ENCODE results near the gene TPST2.

TPST2 gene

GRCh38 chr22:26610072-26610958 lies 20.4 kb upstream of the TPST2 start:
- peak; percentile 22 for DNase-seq

- DNase-seq: no peak
Observed at GRCh38 chr22:26609287-26609686, 19.4 kb upstream of the TPST2 start.

GRCh38 chr22:26608129-26608528 lies 18.2 kb upstream of the TPST2 start:
- no peak for DNase-seq

DNA sequence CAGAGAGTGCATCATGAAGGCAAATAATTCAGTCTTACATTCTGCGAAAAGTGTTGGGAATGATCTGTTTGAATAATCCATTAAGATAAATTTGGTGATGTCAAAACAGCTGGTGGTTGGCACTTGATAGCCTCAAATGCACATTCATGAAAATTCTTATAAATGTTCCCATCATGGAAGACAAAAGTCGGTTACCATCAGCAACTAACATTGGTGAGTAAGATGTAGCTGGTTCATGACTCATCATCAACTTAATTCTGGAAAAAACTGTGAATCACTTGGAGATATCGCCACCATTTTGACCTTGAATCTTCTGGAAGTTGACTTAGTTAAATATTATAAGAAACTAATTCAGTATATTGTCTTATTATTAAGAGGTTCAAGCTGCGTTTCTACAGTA lies 16.7 kb upstream of the TPST2 start:
- no peak for DNase-seq

DNA sequence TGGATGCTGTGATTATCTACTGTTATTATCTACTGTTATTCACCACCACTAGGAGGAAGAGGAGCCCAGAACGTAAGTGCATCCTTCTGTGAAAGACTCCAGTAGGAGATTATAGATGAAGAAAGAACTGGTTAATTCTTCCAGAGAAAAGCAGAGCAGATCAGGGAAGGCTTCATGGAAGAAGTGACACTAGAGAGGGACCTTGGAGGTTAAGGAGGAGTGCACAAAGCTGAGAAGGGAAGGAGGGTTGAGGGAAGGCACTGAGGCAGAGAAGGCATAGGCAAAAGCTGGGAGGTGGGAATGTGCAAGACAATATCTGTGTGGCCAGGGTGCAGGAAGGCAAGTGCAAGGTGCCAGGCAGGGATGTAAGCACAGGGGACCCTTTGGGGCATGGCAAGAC lies 14.4 kb upstream of the TPST2 start:
- DNase-seq: no peak

- no peak for DNase-seq
Observed at GRCh38 chr22:26602127-26602526, 12.2 kb upstream of the TPST2 start.

GRCh38 chr22:26601726-26602125 lies 11.8 kb upstream of the TPST2 start:
- DNase-seq: no peak

DNA sequence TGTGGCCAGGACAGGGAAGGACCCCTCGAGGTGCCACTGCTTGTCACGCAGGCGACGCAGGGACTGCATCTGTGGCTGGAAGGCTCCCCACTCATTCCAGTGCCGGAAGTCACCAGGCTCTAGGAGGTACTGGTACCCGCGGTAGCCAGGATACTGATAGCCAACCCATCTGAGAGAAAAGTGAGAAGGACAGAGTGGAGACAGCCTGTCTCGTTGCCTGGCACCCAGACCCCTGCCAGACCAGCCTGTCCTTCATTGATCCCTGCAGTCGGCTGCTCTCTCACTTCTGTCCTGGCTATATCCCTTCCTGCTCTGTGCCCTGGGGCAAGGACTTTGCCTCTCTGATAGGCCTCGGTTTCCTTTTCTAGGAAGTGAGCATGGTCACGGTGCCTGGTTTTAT lies 9.6 kb upstream of the TPST2 start:
- DNase-seq: no peak

GRCh38 chr22:26597480-26597879 lies 7.5 kb upstream of the TPST2 start:
- DNase-seq: no peak

DNA sequence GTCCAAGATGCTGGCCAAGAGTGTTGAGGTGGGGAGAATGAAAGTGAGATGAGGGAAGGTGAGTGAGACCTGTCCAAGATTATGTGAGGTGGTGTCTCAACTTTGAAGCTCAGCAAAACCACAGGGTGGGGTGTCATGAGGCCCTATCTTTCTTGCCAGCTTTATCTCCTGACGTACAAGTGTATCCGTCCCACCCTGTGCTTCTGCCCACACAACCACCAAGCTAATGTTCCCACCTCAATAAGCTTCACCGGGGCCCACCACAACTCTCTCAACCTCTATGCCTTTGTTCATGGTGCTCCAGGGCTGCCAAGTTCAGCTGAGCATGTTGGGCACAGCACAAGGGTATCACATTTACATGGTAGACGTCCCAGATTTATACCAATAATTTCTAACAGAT lies 7.1 kb upstream of the TPST2 start:
- peak; percentile 34 for DNase-seq

GRCh38 chr22:26593763-26594162 lies 3.8 kb upstream of the TPST2 start:
- DNase-seq: no peak

- DNase-seq: peak; percentile 52
Observed at GRCh38 chr22:26592421-26592891, 2.5 kb upstream of the TPST2 start.

GRCh38 chr22:26589367-26589844 lies 526 bp downstream of the TPST2 start:
- no peak for DNase-seq

- DNase-seq: no peak
Observed at GRCh38 chr22:26588729-26589366, 1.1 kb downstream of the TPST2 start.

- no peak for DNase-seq
Observed at GRCh38 chr22:26587991-26588613, 1.8 kb downstream of the TPST2 start.

DNA sequence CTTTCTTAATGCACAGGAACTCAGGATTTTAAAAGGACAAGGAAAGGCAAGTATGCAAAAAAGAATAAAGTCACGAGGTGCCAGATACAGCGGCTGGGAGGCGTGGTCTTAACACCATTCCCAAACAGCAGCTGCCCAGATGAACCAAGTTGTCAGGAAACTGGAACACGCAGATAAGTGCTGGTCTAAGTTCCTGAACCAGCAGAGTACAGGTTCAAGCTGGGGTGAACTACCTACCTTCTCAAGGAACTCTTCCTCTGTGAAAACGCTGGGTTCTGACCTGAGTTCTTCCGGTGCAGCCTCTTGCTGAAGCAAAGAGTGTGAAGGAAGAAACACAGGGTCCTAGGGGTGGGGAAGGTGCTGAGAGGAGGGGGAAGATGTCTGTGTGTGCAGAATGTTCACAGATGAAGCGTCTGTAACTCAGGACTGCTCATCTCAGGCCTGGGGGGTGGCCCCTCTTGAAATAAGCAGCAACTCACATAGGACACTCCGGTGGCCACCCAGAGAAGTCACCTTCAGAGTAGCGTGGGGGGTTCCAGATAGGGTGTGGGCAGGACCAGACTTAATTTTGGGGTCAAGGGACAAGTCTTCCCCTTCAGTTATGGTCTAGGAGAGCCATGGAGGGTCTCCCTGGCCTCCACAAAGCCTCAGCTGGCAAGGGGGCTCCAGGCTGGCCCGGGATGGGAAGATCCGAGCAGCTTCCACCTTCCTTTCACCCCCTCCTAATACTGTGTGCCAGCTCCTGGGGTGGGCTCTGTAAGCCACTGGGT lies 3.2 kb downstream of the TPST2 start:
- DNase-seq: no peak

- no peak for DNase-seq
Observed at GRCh38 chr22:26585104-26585790, 4.7 kb downstream of the TPST2 start.

DNA sequence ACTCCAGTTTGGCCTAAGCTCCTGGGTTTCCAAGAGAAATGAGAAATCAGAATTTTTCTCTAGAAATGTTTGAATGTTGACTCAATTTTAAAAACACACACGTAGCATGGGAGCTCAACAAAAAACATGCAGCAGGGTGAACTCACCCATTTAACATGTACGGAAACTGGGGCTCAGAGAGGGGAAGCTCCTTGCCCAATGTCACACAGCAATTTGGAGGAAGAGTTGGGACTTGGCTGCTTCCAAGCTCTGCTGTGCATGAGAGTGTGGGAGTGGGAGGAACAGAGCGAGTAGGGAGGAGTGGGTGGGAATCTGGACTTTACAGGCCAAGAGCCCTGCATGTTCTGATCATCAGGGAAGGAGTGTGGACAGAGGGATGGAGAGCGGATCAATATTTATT lies 5.9 kb downstream of the TPST2 start:
- DNase-seq: no peak

GRCh38 chr22:26581633-26582168 lies 8.2 kb downstream of the TPST2 start:
- no peak for DNase-seq

- no peak for DNase-seq
Observed at GRCh38 chr22:26581026-26581425, 8.9 kb downstream of the TPST2 start.

- no peak for DNase-seq
Observed at GRCh38 chr22:26580240-26580962, 9.5 kb downstream of the TPST2 start.

All from CD4-positive, alpha-beta T cell treated with Interferon gamma for 1 hour (primary cell).